H1 (cell line): Measurements from ENCODE around the gene MAJIN. TPM values are rescaled to one million over a fixed set of nuclear protein-coding genes. Genes with fewer than 3 reads are reported as not detected.

ENCODE experiments used
- CTCF ChIA-PET: fragments of 300-600 bp; sonication (Branson Sonifier 250); formaldehyde crosslinking; loops from one replicate; lab custom pipeline; 2021; ENCODE audit not compliant: partially characterized antibody; lab: Charles Lee
- POLR2A ChIA-PET: fragments of 300-600 bp; sonication (Branson Sonifier 250); formaldehyde crosslinking; loops from one replicate; lab custom pipeline; 2021; ENCODE audit warnings: inconsistent platforms; ENCODE audit not compliant: partially characterized antibody; lab: Charles Lee
- DNase-seq, 2 experiments: peaks; one replicate each; pipeline versions ENCODE4 v3.0.0 to v3.0.0-alpha.2; 2010 to 2022; ENCODE audit warnings: low spot score in 2 of 2, low read depth in 1 of 2, mixed read lengths in 1 of 2
- FAIRE-seq: peaks from 2 replicates; lab custom pipeline; 2011; peaks lifted over from hg19 to GRCh38; lab: Jason Lieb, UNC
- H2AFZ ChIP-seq: 2 replicates; pipeline ENCODE4 v1.8.1; 2012; ENCODE audit warnings: low read length, inconsistent platforms
- H2AK5ac ChIP-seq: 2 replicates; pipeline ENCODE4 v1.6.1; 2013; ENCODE audit warnings: low read depth, low read length
- H2BK120ac ChIP-seq: replicated peaks from 2 replicates; pipeline ENCODE3; 2013; ENCODE audit warnings: low read depth, low read length, inconsistent platforms
- H2BK12ac ChIP-seq: 2 replicates; pipeline ENCODE4 v1.6.1; 2013; ENCODE audit warnings: low read depth, low read length
- H2BK15ac ChIP-seq: 2 replicates; pipeline ENCODE4 v1.6.1; 2013; ENCODE audit warnings: low read length
- H2BK20ac ChIP-seq: 2 replicates; pipeline ENCODE4 v1.6.1; 2013; ENCODE audit warnings: low read length
- H2BK5ac ChIP-seq: 2 replicates; pipeline ENCODE4 v1.6.1; 2013; ENCODE audit warnings: low read depth, low read length
- H3K14ac ChIP-seq: 2 replicates; pipeline ENCODE4 v1.6.1; 2013; ENCODE audit warnings: inconsistent platforms; ENCODE audit not compliant: insufficient read length
- H3K18ac ChIP-seq: 2 replicates; pipeline ENCODE4 v1.6.1; 2013; ENCODE audit warnings: low read length; ENCODE audit errors: extremely low read depth
- H3K23ac ChIP-seq: 2 replicates; pipeline ENCODE4 v1.6.1; 2013; ENCODE audit warnings: inconsistent platforms; ENCODE audit not compliant: insufficient read length
- H3K23me2 ChIP-seq: 2 replicates; pipeline ENCODE4 v1.6.1; 2013; ENCODE audit warnings: low read depth, low read length
- H3K27ac ChIP-seq: 2 replicates; pipeline ENCODE4 v1.6.1; 2011; ENCODE audit warnings: low read depth, low read length, inconsistent platforms
- H3K27me3 ChIP-seq, 4 experiments: replicated peaks in 1 of 4; 1 replicate in 1 of 4; 2 replicates in 3 of 4; pipeline versions ENCODE4 v1.6.1 to v1.8.1; 2011 to 2013; ENCODE audit warnings: low read length in 3 of 4, mild to moderate bottlenecking in 3 of 4, inconsistent platforms in 2 of 4, mixed read lengths in 2 of 4, moderate library complexity in 1 of 4; ENCODE audit not compliant: control insufficient read depth in 3 of 4, insufficient read depth in 3 of 4; ENCODE audit errors: extremely low read depth in 1 of 4
- H3K36me3 ChIP-seq, 4 experiments: 2 replicates each; pipeline versions ENCODE4 v1.6.1 to v1.8.1; 2011 to 2013; ENCODE audit warnings: mild to moderate bottlenecking in 4 of 4, low read length in 3 of 4, moderate library complexity in 2 of 4, control low read depth in 1 of 4, inconsistent platforms in 1 of 4; ENCODE audit not compliant: insufficient read depth in 4 of 4, control insufficient read depth in 2 of 4
- H3K4ac ChIP-seq: replicated peaks from 2 replicates; pipeline ENCODE3; 2013; ENCODE audit warnings: low read length, low read depth, mixed read lengths, inconsistent platforms; ENCODE audit not compliant: insufficient read length
- H3K4me1 ChIP-seq, 4 experiments: replicated peaks in 1 of 4; 1 replicate in 1 of 4; 2 replicates in 3 of 4; pipeline versions ENCODE4 v1.6.1 to v1.8.1; 2011 to 2013; ENCODE audit warnings: low read length in 3 of 4, inconsistent platforms in 2 of 4, mixed read lengths in 1 of 4; ENCODE audit not compliant: insufficient read depth in 4 of 4, control insufficient read depth in 3 of 4
- H3K4me2 ChIP-seq, 2 experiments: 2 replicates each; pipeline versions ENCODE4 v1.6.1 to v1.8.1; 2011 to 2013; ENCODE audit warnings: low read depth in 2 of 2, low read length in 2 of 2, control low read depth in 1 of 2, inconsistent platforms in 1 of 2, mild to moderate bottlenecking in 1 of 2; ENCODE audit not compliant: insufficient read depth in 1 of 2
- H3K4me3 ChIP-seq, 4 experiments: fragments of 200-600, 300-600 bp in 1 of 4; sonication (generic), shearing (Covaris generic), sonication (Bioruptor Twin) in 1 of 4; 2 replicates each; pipeline versions ENCODE4 v1.5.1 to v1.8.1; 2011 to 2016; ENCODE audit warnings: low read length in 4 of 4, low read depth in 3 of 4, control low read depth in 2 of 4, inconsistent platforms in 2 of 4, mild to moderate bottlenecking in 2 of 4, mixed read lengths in 1 of 4, moderate library complexity in 1 of 4; ENCODE audit not compliant: insufficient read depth in 2 of 4; ENCODE audit errors: extremely low read depth in 1 of 4
- H3K56ac ChIP-seq: replicated peaks from 2 replicates; pipeline ENCODE3; 2013; ENCODE audit warnings: low read depth, mild to moderate bottlenecking, mixed read lengths, low read length, inconsistent platforms; ENCODE audit not compliant: insufficient read length
- H3K79me1 ChIP-seq: 2 replicates; pipeline ENCODE4 v1.6.1; 2013; ENCODE audit warnings: low read depth, low read length, control low read depth
- H3K79me2 ChIP-seq, 2 experiments: 2 replicates each; pipeline versions ENCODE4 v1.6.1 to v1.8.1; 2012 to 2013; ENCODE audit warnings: low read length in 2 of 2, mild to moderate bottlenecking in 2 of 2, inconsistent platforms in 1 of 2; ENCODE audit not compliant: insufficient read depth in 2 of 2, control insufficient read depth in 1 of 2
- H3K9ac ChIP-seq, 4 experiments: replicated peaks in 1 of 4; 1 replicate in 1 of 4; 2 replicates in 3 of 4; pipeline versions ENCODE4 v1.6.1 to v1.8.1; 2011 to 2013; ENCODE audit warnings: low read depth in 3 of 4, low read length in 3 of 4, control low read depth in 2 of 4, mild to moderate bottlenecking in 2 of 4, moderate library complexity in 2 of 4, inconsistent platforms in 1 of 4; ENCODE audit errors: extremely low read depth in 1 of 4
- H3K9me3 ChIP-seq, 2 experiments: 2 replicates each; pipeline versions ENCODE4 v1.6.1 to v1.8.1; 2012 to 2013; ENCODE audit warnings: mild to moderate bottlenecking in 2 of 2, moderate library complexity in 2 of 2, control low read depth in 1 of 2, inconsistent platforms in 1 of 2, low read depth in 1 of 2, low read length in 1 of 2, mixed read lengths in 1 of 2; ENCODE audit not compliant: insufficient read depth in 2 of 2
- H4K20me1 ChIP-seq, 2 experiments: replicated peaks in 1 of 2; 2 replicates each; pipeline versions ENCODE3 to v1.8.1; 2011 to 2013; ENCODE audit warnings: inconsistent platforms in 2 of 2, low read length in 2 of 2, mild to moderate bottlenecking in 1 of 2; ENCODE audit not compliant: insufficient read depth in 2 of 2, control insufficient read depth in 1 of 2
- H4K5ac ChIP-seq: 2 replicates; pipeline ENCODE4 v1.6.1; 2013; ENCODE audit warnings: low read length, low read depth, mixed read lengths, inconsistent platforms; ENCODE audit not compliant: insufficient read length
- H4K8ac ChIP-seq: 2 replicates; pipeline ENCODE4 v1.8.0; 2013; ENCODE audit warnings: mild to moderate bottlenecking, moderate library complexity, low read length, inconsistent platforms; ENCODE audit not compliant: insufficient read depth; ENCODE audit errors: extremely low read depth
- H4K91ac ChIP-seq: replicated peaks from 2 replicates; pipeline ENCODE3; 2013; ENCODE audit warnings: low read length, mixed read lengths, inconsistent platforms; ENCODE audit not compliant: insufficient read length
- E2F6 ChIP-seq: IDR thresholded peaks from 2 replicates; pipeline ENCODE4 v1.6.1; 2012; ENCODE audit warnings: inconsistent platforms
- WGBS, 2 experiments: shearing (Covaris generic) in 1 of 2; methylation state at CpG; one replicate each; pipeline versions ENCODE4 v1.1.6 to v1.1.7; 2013 to 2015; ENCODE audit warnings: low lambda C conversion rate in 2 of 2, mixed read lengths in 2 of 2, inconsistent platforms in 1 of 2, low coverage in 1 of 2, missing lambda C conversion rate in 1 of 2; ENCODE audit not compliant: insufficient replicate concordance in 2 of 2, insufficient coverage in 1 of 2, insufficient read length in 1 of 2; ENCODE audit errors: extremely low coverage in 1 of 2, missing lambda C conversion rate in 1 of 2; 5-methylcytosine and 5-hydroxymethylcytosine counted together
- polyA plus RNA-seq, 7 experiments: library from polyadenylated mRNA; depleted of rRNA in 3 of 7; stranded (reverse) in 5 of 7; unstranded in 2 of 7; fragments of >200 nt in 5 of 7; fragments of 200-250 nt in 2 of 7; gene quantifications; 1 replicate in 5 of 7; 2 replicates in 1 of 7; 4 replicates in 1 of 7; pipeline versions ENCODE4 v1.2.1 to v1.2.3, GENCODE V29; 2011 to 2013; ENCODE audit warnings: missing spikeins in 2 of 7, mixed read lengths in 2 of 7
- total RNA-seq: library from RNA; stranded (reverse); fragmentation: NEBNext Ultra II Directional; extraction: Animal tissue kit (Norgen Biotek cat#: 25700); gene quantifications from 2 replicates; pipeline ENCODE4 v1.2.1, GENCODE V29; 2021

MAJIN gene
- total and polyA plus RNA-seq, 2 of the 8 experiments (the other 6 are each of a cell fraction or from before 2014, with no cell fraction given) = not detected

DNA sequence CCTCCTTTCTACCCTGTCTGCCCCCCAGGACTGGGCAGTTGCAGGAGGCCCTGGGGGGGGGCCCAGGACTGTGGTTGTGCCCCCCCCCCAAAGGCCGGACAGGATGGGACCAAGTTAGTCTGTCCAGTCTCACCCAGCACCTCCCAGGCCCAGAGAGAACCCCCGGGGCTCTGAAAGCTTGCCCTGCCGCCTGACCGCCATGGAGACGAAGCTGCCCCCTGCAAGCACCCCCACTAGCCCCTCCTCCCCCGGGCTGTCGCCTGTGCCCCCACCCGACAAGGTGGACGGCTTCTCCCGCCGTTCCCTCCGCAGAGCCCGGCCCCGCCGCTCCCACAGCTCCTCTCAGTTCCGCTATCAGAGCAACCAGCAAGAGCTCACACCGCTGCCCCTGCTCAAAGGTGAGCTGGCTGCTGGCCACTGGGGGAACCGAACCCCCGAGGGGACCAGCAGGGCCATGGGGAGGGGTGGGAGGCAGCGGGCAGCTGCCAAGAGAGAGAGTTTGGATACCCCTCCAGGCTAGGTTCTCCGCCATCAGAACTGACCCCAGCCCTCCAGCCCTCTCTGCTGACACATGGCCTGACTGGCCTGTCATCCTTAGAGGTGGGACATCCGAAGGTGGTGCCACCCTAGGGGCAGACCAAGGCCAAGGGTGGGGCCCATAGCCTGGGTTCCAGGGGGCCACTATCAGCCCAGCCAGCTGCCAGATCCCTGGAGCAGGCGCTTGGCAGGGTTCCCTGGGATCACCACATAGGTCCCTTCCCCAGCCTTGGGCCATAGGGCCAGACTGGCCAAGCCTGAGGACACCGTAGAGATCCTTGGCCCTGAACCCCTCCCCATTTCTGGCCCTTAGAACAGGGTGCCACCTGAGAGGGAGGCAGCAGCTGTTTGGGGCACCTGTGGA lies 46.1 kb downstream of the MAJIN start:
- no peak for TF ChIP-seq E2F6
- Histone ChIP-seq H3K4me3 (peak overlapping the region in 1 of 4 experiments; percentile 84; a peak in 3 of 8 replicates), H4K5ac (no peak overlapping the region), H2BK5ac (no peak overlapping the region), H3K56ac (no peak overlapping the region), H4K20me1 (no peaks in the 10 kb centered on the region), H3K23me2 (peaks cover 8% of the 10 kb centered on the region; the same call in 1 of the 2 replicates), H4K8ac (no peak overlapping the region), H3K79me1 (no peaks in the 10 kb centered on the region), H3K79me2 (no peaks in the 10 kb centered on the region), H2BK120ac (no peak overlapping the region), H3K27me3 (peaks cover 0 to 6% (median 4%) of the 10 kb centered on the region in 4 experiments; a peak in 4 of 7 replicates), H3K9me3 (no peaks in the 10 kb centered on the region), H2BK15ac (no peak overlapping the region), H2AK5ac (no peak overlapping the region), H3K4me1 (peaks cover 0 to 7% (median 4%) of the 10 kb centered on the region in 4 experiments; a peak in 5 of 7 replicates), H3K4me2 (peak overlapping the region; percentile 71 to 84; a peak in 2 of 4 replicates), H3K23ac (no peak overlapping the region), H3K18ac (no peak overlapping the region), H2BK12ac (no peak overlapping the region), H4K91ac (no peak overlapping the region), H3K36me3 (no peaks in the 10 kb centered on the region; a peak in 1 of 8 replicates), H3K9ac (no peak overlapping the region), H3K14ac (no peak overlapping the region), H3K27ac (no peak overlapping the region), H2AFZ (no peak overlapping the region), H2BK20ac (no peak overlapping the region), H3K4ac (no peak overlapping the region)
- DNase-seq (no peak), FAIRE-seq (no peak)
- 85% methylated on average over 14 of the region's 24 CpGs; no CpG with 5 or more reads in 1 of the 2 experiments for WGBS, 2 experiments
- POLR2A ChIA-PET = interaction anchor here (1.4 to 2.0 kb wide), 2 partner anchors 10 to 47 kb away, joined by 5 to 11 read pairs; partner anchors contain the start of genes EHD1 and GPHA2
- CTCF ChIA-PET = interaction anchor here (0.6 to 2.4 kb wide), 9 partner anchors 8 to 237 kb away, joined by 3 to 7 read pairs (median 4); no protein-coding TSS in a partner anchor
